Neural cell (in vitro differentiated cells): Measurements from ENCODE around the gene CIROP. TPM values are rescaled to one million over a fixed set of nuclear protein-coding genes. Genes with fewer than 3 reads are reported as not detected.
A peak's percentile ranks its signal among the peaks of the same experiment; 100 is the strongest.

Experiments used
- H2AFZ ChIP-seq: fragments of 200-600, 300-800 bp; sonication (generic), shearing (Covaris generic); 2 replicates; pipeline ENCODE4 v1.6.0; 2014; ENCODE audit warnings: low read depth, mild to moderate bottlenecking, antibody characterized with exemption, low read length, moderate library complexity
- H3F3A ChIP-seq: fragments of 200-600 bp; shearing (Covaris generic); 2 replicates; pipeline ENCODE4 v1.6.1; 2016; ENCODE audit warnings: mild to moderate bottlenecking, moderate library complexity, mixed read lengths, antibody characterized with exemption, low read length; ENCODE audit not compliant: insufficient read depth, poor library complexity, severe bottlenecking
- H3K27ac ChIP-seq: fragments of 200-600, 300-800 bp; sonication (generic), shearing (Covaris generic); 2 replicates; pipeline ENCODE4 v1.5.1; 2014; ENCODE audit warnings: mild to moderate bottlenecking, low read length, moderate library complexity
- H3K27me3 ChIP-seq: fragments of 300-800, 200-600 bp; sonication (generic), shearing (Covaris generic); 2 replicates; pipeline ENCODE4 v1.6.0; 2014; ENCODE audit warnings: mild to moderate bottlenecking, low read depth, low read length, moderate library complexity; ENCODE audit not compliant: insufficient read depth
- H3K36me3 ChIP-seq: fragments of 300-800, 200-600 bp; sonication (generic), shearing (Covaris generic); 2 replicates; pipeline ENCODE4 v1.5.1; 2014; ENCODE audit warnings: mild to moderate bottlenecking, antibody characterized with exemption, low read length, moderate library complexity; ENCODE audit not compliant: insufficient read depth
- H3K4me2 ChIP-seq: fragments of 300-800, 200-600 bp; sonication (generic), shearing (Covaris generic); 2 replicates; pipeline ENCODE4 v1.6.0; 2014; ENCODE audit warnings: mild to moderate bottlenecking, low read length
- H3K4me3 ChIP-seq: fragments of 300-800, 200-600 bp; sonication (generic), shearing (Covaris generic); 2 replicates; pipeline ENCODE4 v1.5.1; 2014; ENCODE audit warnings: mild to moderate bottlenecking, low read length, moderate library complexity
- H3K79me2 ChIP-seq: fragments of 200-600 bp; shearing (Covaris generic); replicated peaks from 2 replicates; pipeline ENCODE4 v1.6.0; 2014; ENCODE audit warnings: mild to moderate bottlenecking, low read length, moderate library complexity; ENCODE audit not compliant: insufficient read depth
- H3K9ac ChIP-seq: fragments of 300-800, 200-600 bp; sonication (generic), shearing (Covaris generic); 2 replicates; pipeline ENCODE4 v1.6.1; 2016; ENCODE audit warnings: mild to moderate bottlenecking, low read length, mixed read lengths
- H3K9me2 ChIP-seq: fragments of 200-600 bp; shearing (Covaris generic); 2 replicates; pipeline ENCODE4 v1.6.1; 2016; ENCODE audit warnings: mild to moderate bottlenecking, low read length, mixed read lengths; ENCODE audit not compliant: insufficient read depth
- H3K9me3 ChIP-seq: fragments of 200-600, 300-800 bp; sonication (generic), shearing (Covaris generic); 2 replicates; pipeline ENCODE4 v1.6.1; 2016; ENCODE audit warnings: mild to moderate bottlenecking, mixed run types, low read length, moderate library complexity, mixed read lengths
- H4K20me1 ChIP-seq: fragments of 200-600 bp; shearing (Covaris generic); 2 replicates; pipeline ENCODE4 v1.6.1; 2016; ENCODE audit warnings: mild to moderate bottlenecking, mixed run types; ENCODE audit not compliant: insufficient read depth
- EP300 ChIP-seq: fragments of 450-650 bp; conservative IDR thresholded peaks from 2 replicates; pipeline ENCODE4 v1.6.1; 2014; ENCODE audit warnings: antibody characterized with exemption, mild to moderate bottlenecking, moderate library complexity; ENCODE audit not compliant: poor library complexity, severe bottlenecking
- EZH2 ChIP-seq: fragments of 200-600, 300-800 bp; shearing (Covaris generic), sonication (generic); IDR thresholded peaks from 2 replicates; pipeline ENCODE4 v1.6.1; 2014; ENCODE audit warnings: antibody characterized with exemption, low read length, borderline replicate concordance, mild to moderate bottlenecking; ENCODE audit not compliant: insufficient read depth, poor library complexity, severe bottlenecking
- MXI1 ChIP-seq: fragments of 450-650 bp; conservative IDR thresholded peaks from 2 replicates; pipeline ENCODE4 v1.6.1; 2014; ENCODE audit warnings: antibody characterized with exemption, mild to moderate bottlenecking; ENCODE audit not compliant: poor library complexity, severe bottlenecking
- POLR2AphosphoS5 ChIP-seq: IDR thresholded peaks from 2 replicates; pipeline ENCODE4 v1.6.1; 2012
- RAD21 ChIP-seq: fragments of 450-650 bp; conservative IDR thresholded peaks from 2 replicates; pipeline ENCODE4 v1.6.1; 2014; ENCODE audit warnings: antibody characterized with exemption, mild to moderate bottlenecking, moderate library complexity
- REST ChIP-seq: IDR thresholded peaks from 2 replicates; pipeline ENCODE4 v1.6.1; 2012; ENCODE audit warnings: borderline replicate concordance
- SMC3 ChIP-seq: fragments of 450-650 bp; conservative IDR thresholded peaks from 2 replicates; pipeline ENCODE4 v1.6.1; 2014; ENCODE audit warnings: antibody characterized with exemption, mild to moderate bottlenecking, moderate library complexity; ENCODE audit not compliant: poor library complexity
- TAF1 ChIP-seq: IDR thresholded peaks from 2 replicates; pipeline ENCODE4 v1.6.1; 2012; ENCODE audit warnings: low read depth
- polyA plus RNA-seq: library from polyadenylated mRNA; depleted of rRNA; stranded (reverse); fragments of >200 nt; gene quantifications from 2 replicates; pipeline ENCODE4 v1.2.3, GENCODE V29; 2014
- TF ChIP-seq, protein P1 (sequence below): fragments of 450-650 bp; IDR thresholded peaks from 2 replicates; pipeline ENCODE4 v1.5.1; 2014; ENCODE audit warnings: antibody characterized with exemption, mild to moderate bottlenecking, moderate library complexity; ENCODE audit not compliant: poor library complexity, severe bottlenecking

CIROP gene
- polyA plus RNA-seq, 1 donor from 2014 or later, result not detected

GRCh38 chr14:23057757-23058653 lies 46.8 kb downstream of the CIROP start:
- H3K27ac ChIP-seq, result peak overlapping the region; percentile 56
- H3K79me2 ChIP-seq, result peaks cover 6% of the 10 kb centered on the region
- no peaks in the 10 kb centered on the region for H4K20me1 ChIP-seq
- H3K4me2 ChIP-seq, result peak overlapping the region; percentile 79
- H3K9me3 ChIP-seq, result no peaks in the 10 kb centered on the region
- H3K9me2 ChIP-seq, result no peaks in the 10 kb centered on the region
- TF ChIP-seq TAF1, result no peak
- TF ChIP-seq, protein P1, sequence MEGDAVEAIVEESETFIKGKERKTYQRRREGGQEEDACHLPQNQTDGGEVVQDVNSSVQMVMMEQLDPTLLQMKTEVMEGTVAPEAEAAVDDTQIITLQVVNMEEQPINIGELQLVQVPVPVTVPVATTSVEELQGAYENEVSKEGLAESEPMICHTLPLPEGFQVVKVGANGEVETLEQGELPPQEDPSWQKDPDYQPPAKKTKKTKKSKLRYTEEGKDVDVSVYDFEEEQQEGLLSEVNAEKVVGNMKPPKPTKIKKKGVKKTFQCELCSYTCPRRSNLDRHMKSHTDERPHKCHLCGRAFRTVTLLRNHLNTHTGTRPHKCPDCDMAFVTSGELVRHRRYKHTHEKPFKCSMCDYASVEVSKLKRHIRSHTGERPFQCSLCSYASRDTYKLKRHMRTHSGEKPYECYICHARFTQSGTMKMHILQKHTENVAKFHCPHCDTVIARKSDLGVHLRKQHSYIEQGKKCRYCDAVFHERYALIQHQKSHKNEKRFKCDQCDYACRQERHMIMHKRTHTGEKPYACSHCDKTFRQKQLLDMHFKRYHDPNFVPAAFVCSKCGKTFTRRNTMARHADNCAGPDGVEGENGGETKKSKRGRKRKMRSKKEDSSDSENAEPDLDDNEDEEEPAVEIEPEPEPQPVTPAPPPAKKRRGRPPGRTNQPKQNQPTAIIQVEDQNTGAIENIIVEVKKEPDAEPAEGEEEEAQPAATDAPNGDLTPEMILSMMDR, result peak; percentile 98
- TF ChIP-seq REST, result peak; percentile 21
- TF ChIP-seq MXI1, result peak; percentile 59
- no peak for TF ChIP-seq EZH2
- peak; percentile 98 for TF ChIP-seq SMC3
- peak; percentile 50 for TF ChIP-seq POLR2AphosphoS5
- TF ChIP-seq EP300, result no peak
- peak; percentile 91 for TF ChIP-seq RAD21
- H3K27me3 ChIP-seq, result no peaks in the 10 kb centered on the region
- H3F3A ChIP-seq, result no peaks in the 10 kb centered on the region
- peaks cover 7% of the 10 kb centered on the region for H3K36me3 ChIP-seq
- peak overlapping the region; percentile 84 for H3K4me3 ChIP-seq
- H2AFZ ChIP-seq, result peak overlapping the region; percentile 21
- peak overlapping the region; percentile 80 for H3K9ac ChIP-seq

DNA sequence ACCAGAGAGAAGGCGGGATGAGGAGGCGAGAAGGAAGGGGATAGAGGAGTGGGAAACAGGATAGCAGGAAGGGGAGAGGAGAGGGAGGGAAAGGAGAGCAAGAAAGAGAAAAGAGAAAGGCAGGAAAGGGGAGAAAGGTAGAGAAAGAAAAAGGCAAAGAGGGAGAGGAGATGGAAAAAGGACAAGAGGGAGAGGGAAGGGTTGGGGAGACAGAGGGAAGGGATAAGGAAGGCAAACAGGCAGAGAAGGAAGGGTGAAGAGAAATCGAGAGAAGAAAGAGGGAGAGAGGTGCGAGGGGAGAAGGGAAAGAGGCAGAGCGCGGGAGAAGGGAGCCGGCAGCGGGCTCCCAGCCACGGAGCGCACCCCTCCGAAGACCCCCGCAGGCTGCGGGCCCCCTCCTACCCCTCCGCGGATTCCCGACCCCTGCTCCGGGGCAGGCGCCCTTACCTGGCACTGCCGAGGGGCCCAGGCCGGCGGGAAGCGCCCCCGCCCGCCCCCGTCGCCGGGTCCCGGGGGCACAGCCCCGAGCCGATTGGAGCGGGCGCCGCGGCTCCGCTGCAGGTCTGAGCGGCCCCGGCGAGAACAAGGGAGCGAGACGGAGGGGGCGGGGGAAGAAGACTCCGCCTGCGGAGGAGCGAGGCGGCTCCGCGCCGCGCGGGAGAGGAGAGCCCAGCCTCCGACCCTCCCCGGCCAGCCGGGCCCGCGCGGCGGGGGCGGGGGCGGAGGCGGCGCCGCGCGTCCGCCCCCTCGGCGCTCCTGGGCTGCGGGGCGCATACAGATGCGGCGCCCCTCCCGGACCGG lies 47.6 kb downstream of the CIROP start, which contains the start of gene CDH24:
CDH24 (minus strand) TSS at position 565 of the 801 bp plus-strand sequence. CDS start 1,787 bp downstream, outside the sequence.
- peak within 1 kb of the TSS; percentile 80 for H3K9ac ChIP-seq
- peak within 1 kb of the TSS; percentile 37 for H2AFZ ChIP-seq
- TF ChIP-seq REST (no peak), MXI1 (peak; percentile 26), TAF1 (peak; percentile 51)
- no peaks in the 10 kb centered on the region for H3K9me2 ChIP-seq
- H3K79me2 ChIP-seq, result peaks cover 6% of the 10 kb centered on the region
- no peaks in the 10 kb centered on the region for H3K9me3 ChIP-seq
- H3K27ac ChIP-seq, result peak within 1 kb of the TSS; percentile 61
- H3K4me2 ChIP-seq, result peak within 1 kb of the TSS; percentile 89
- H4K20me1 ChIP-seq, result no peaks in the 10 kb centered on the region
- H3F3A ChIP-seq, result no peaks in the 10 kb centered on the region
- peaks cover under 1% of the 10 kb centered on the region for H3K36me3 ChIP-seq
- H3K4me3 ChIP-seq, result peak within 1 kb of the TSS; percentile 84
- no peaks in the 10 kb centered on the region for H3K27me3 ChIP-seq
